Mucosa of descending colon (tissue), 3 donors: Measurements from ENCODE around the gene THRA. TPM values are rescaled to one million over a fixed set of nuclear protein-coding genes. Genes with fewer than 3 reads are reported as not detected.
A peak's percentile ranks its signal among the peaks of the same experiment; 100 is the strongest.

Experiments used
- ATAC-seq: fragments of 200-7000 bp; cut with Tn5 transposase; one replicate; pipeline ENCODE4 v1.9.1; 2020; ENCODE audit warnings: mild to moderate bottlenecking, moderate library complexity
- DNase-seq, 3 donors: peaks; one replicate each; pipeline ENCODE4 v3.0.0-alpha.2; 2020
- H3K36me3 ChIP-seq: fragments of 200-600 bp; one replicate; pipeline ENCODE4 v1.8.0; 2021; ENCODE audit warnings: low read depth, mild to moderate bottlenecking
- H3K4me1 ChIP-seq: fragments of 200-600 bp; one replicate; pipeline ENCODE4 v1.8.0; 2021; ENCODE audit warnings: low read depth, mild to moderate bottlenecking
- H3K4me3 ChIP-seq: fragments of 200-600 bp; one replicate; pipeline ENCODE4 v1.8.0; 2021; ENCODE audit warnings: mild to moderate bottlenecking
- H3K9me3 ChIP-seq: fragments of 200-600 bp; one replicate; pipeline ENCODE4 v1.8.0; 2021; ENCODE audit warnings: mild to moderate bottlenecking
- CTCF ChIP-seq: fragments of 200-600 bp; IDR thresholded peaks from one replicate; pipeline ENCODE4 v1.8.0; 2022; ENCODE audit warnings: antibody characterized with exemption, mild to moderate bottlenecking
- intact Hi-C, 2 donors: fragments of 100-400 bp; cut with DNase I in 1 of 2; cut with micrococcal nuclease in 1 of 2; formaldehyde crosslinking; loops; one replicate each; pipeline versions ENCODE4 v1.11.0 to v1.11.1; 2022; cut with DNase I, micrococcal nuclease
- total RNA-seq, 3 donors: library from RNA; stranded (reverse); fragmentation: NEBNext Ultra II Directional in 2 of 3; extraction: Animal tissue kit (Norgen Biotek cat#: 25700) in 2 of 3; gene quantifications; one replicate each; pipeline versions ENCODE4 v1.2.1 to v1.2.4, GENCODE V29; 2021 to 2023
- donor health status: DM: no; HTN: no; CAD: no; lungs with moderate emphysema.
- donor health status: DM: no; HTN: no; CAD: no.
- donor health status: DM: no; HTN: yes; CAD: no.

Gene THRA
- total RNA-seq, 3 donors from 2014 or later = 56.8 to 114 (median 60.0) TPM

- intact Hi-C loops = no loop called here
- peak; percentile 97 to 99 (median 98) for DNase-seq
- no peaks in the 10 kb centered on the region for H3K9me3 ChIP-seq
- peak overlapping the region; percentile 31 for H3K4me3 ChIP-seq
- peaks cover 80% of the 10 kb centered on the region for H3K4me1 ChIP-seq
- peak; percentile 62 for ATAC-seq
- no peaks in the 10 kb centered on the region for H3K36me3 ChIP-seq
- TF ChIP-seq CTCF = no peak
These were observed 38.1 kb downstream of the THRA start for GRCh38 chr17:40100669-40101366.

GRCh38 chr17:40101367-40102210 is 38.8 kb downstream of the THRA start:
- intact Hi-C loops = no loop called here
- DNase-seq = peak in 1 of 3 donors; percentile 41
- peaks cover 83% of the 10 kb centered on the region for H3K4me1 ChIP-seq
- H3K9me3 ChIP-seq = no peaks in the 10 kb centered on the region
- no peak for TF ChIP-seq CTCF
- no peak for ATAC-seq
- no peaks in the 10 kb centered on the region for H3K36me3 ChIP-seq
- H3K4me3 ChIP-seq = no peak overlapping the region

DNA sequence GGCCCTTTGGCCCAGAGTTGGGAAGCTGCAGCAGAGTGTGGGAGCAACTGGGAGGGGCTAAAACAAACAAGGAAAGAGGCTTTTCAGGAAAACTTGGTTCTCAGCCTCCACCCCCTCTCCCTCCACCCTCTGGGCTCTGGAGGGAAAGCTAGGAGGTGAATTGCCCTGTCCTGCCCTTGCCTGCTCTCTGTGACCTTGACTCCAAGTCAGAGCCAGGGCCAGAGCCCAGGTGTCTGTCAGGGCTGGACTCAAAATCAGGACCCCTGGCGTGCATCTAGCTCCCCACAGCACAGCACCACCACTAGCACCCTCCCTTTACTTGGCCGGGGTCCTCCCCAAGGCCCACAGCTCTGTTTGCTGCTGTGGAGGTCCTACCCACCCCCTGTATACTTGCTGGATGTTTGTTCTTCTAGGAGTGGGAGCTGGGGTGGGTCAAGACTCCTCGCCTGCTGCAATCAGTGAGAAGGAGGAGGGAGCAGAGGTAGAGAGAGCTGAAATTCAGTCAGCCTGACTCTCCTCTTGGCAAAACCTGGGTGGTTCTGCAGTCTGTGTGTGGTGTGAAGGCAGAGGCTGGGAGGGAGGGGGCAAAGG is 40.4 kb downstream of the THRA start:
- intact Hi-C loops = no loop called here
- no peak for ATAC-seq
- no peaks in the 10 kb centered on the region for H3K36me3 ChIP-seq
- H3K4me3 ChIP-seq = no peak overlapping the region
- H3K9me3 ChIP-seq = no peaks in the 10 kb centered on the region
- TF ChIP-seq CTCF = no peak
- peak; percentile 54 to 64 (median 61) for DNase-seq
- H3K4me1 ChIP-seq = peaks cover 80% of the 10 kb centered on the region

- H3K36me3 ChIP-seq = no peaks in the 10 kb centered on the region
- DNase-seq (no peak), ATAC-seq (no peak)
- H3K4me3 ChIP-seq = no peak overlapping the region
- no peaks in the 10 kb centered on the region for H3K9me3 ChIP-seq
- no peak for TF ChIP-seq CTCF
- intact Hi-C loops = no loop called here
- H3K4me1 ChIP-seq = peaks cover 79% of the 10 kb centered on the region
These were observed 40.9 kb downstream of the THRA start for GRCh38 chr17:40103688-40104087.

GRCh38 chr17:40104594-40105486 is 42.1 kb downstream of the THRA start:
- intact Hi-C loops = no loop called here
- no peak for TF ChIP-seq CTCF
- ATAC-seq = no peak
- H3K4me3 ChIP-seq = no peak overlapping the region
- H3K36me3 ChIP-seq = no peaks in the 10 kb centered on the region
- no peaks in the 10 kb centered on the region for H3K9me3 ChIP-seq
- DNase-seq = no peak
- peaks cover 85% of the 10 kb centered on the region for H3K4me1 ChIP-seq
